MM.1S (cell line): ENCODE data around the gene UTP4.
A peak's percentile ranks its signal among the peaks of the same experiment; 100 is the strongest.

Source experiments
- DNase-seq: peaks from one replicate; pipeline ENCODE4 v3.0.0-alpha.2; 2015
- H2AFZ ChIP-seq: fragments of 300-600 bp; sonication (generic); 2 replicates; pipeline ENCODE4 v1.6.0; 2016; ENCODE audit warnings: antibody characterized with exemption, low read length
- H3F3A ChIP-seq: fragments of 300-600 bp; sonication (generic); 2 replicates; pipeline ENCODE4 v1.6.1; 2016; ENCODE audit warnings: mild to moderate bottlenecking, antibody characterized with exemption, low read length, moderate library complexity, mixed read lengths; ENCODE audit not compliant: insufficient read depth
- H3K27ac ChIP-seq: fragments of 300-600 bp; sonication (generic); 2 replicates; pipeline ENCODE4 v1.5.1; 2016; ENCODE audit warnings: mild to moderate bottlenecking, low read length
- H3K27me3 ChIP-seq: fragments of 300-600 bp; sonication (generic); replicated peaks from 2 replicates; pipeline ENCODE4 v1.6.0; 2016; ENCODE audit warnings: low read length; ENCODE audit not compliant: insufficient read depth
- H3K36me3 ChIP-seq: fragments of 300-600 bp; sonication (generic); replicated peaks from 2 replicates; pipeline ENCODE4 v1.6.1; 2016; ENCODE audit warnings: mild to moderate bottlenecking, low read length, mixed read lengths; ENCODE audit not compliant: insufficient read depth
- H3K4me1 ChIP-seq: fragments of 300-600 bp; sonication (generic); 2 replicates; pipeline ENCODE4 v1.6.1; 2016; ENCODE audit warnings: low read length, mixed read lengths
- H3K4me2 ChIP-seq: fragments of 300-600 bp; sonication (generic); 2 replicates; pipeline ENCODE4 v1.6.0; 2016; ENCODE audit warnings: low read depth, low read length
- H3K4me3 ChIP-seq: fragments of 300-600 bp; sonication (generic); 2 replicates; pipeline ENCODE4 v1.5.1; 2016; ENCODE audit warnings: low read length, mixed read lengths
- H3K79me2 ChIP-seq: fragments of 300-600 bp; sonication (generic); 2 replicates; pipeline ENCODE4 v1.6.1; 2016; ENCODE audit warnings: mixed run types, low read length, mixed read lengths
- H3K9ac ChIP-seq: fragments of 300-600 bp; sonication (generic); 2 replicates; pipeline ENCODE4 v1.6.1; 2016; ENCODE audit warnings: low read length, mixed read lengths
- H3K9me2 ChIP-seq: fragments of 300-600 bp; sonication (generic); replicated peaks from 2 replicates; pipeline ENCODE4 v1.6.1; 2016; ENCODE audit warnings: mild to moderate bottlenecking, low read length, mixed read lengths; ENCODE audit not compliant: insufficient read depth
- H3K9me3 ChIP-seq: fragments of 300-600 bp; sonication (generic); replicated peaks from 2 replicates; pipeline ENCODE4 v1.6.1; 2016; ENCODE audit warnings: mild to moderate bottlenecking, low read length, mixed read lengths; ENCODE audit not compliant: insufficient read depth
- H4K20me1 ChIP-seq: fragments of 300-600 bp; sonication (generic); 2 replicates; pipeline ENCODE4 v1.6.1; 2016; ENCODE audit warnings: mild to moderate bottlenecking, low read length, moderate library complexity, mixed read lengths; ENCODE audit not compliant: insufficient read depth
- CTCF ChIP-seq: fragments of 300-600 bp; sonication (generic); IDR thresholded peaks from 2 replicates; pipeline ENCODE4 v1.5.1; 2016; ENCODE audit warnings: antibody characterized with exemption, low read length, mixed read lengths
- EZH2 ChIP-seq: fragments of 300-600 bp; sonication (generic); optimal IDR thresholded peaks from 2 replicates; pipeline ENCODE3; 2017; ENCODE audit warnings: low read depth, mild to moderate bottlenecking, antibody characterized with exemption, low read length, mixed read lengths
- EZH2phosphoT487 ChIP-seq: fragments of 300-600 bp; sonication (generic); IDR thresholded peaks from 2 replicates; pipeline ENCODE4 v1.6.1; 2018; ENCODE audit warnings: antibody characterized with exemption, low read length

The UTP4 gene

GRCh38 chr16:69111216-69111875, 21.1 kb upstream of the UTP4 start:
- Histone ChIP-seq H3K36me3 (no peaks in the 10 kb centered on the region), H4K20me1 (no peaks in the 10 kb centered on the region), H3K27ac (no peak overlapping the region), H3K27me3 (no peaks in the 10 kb centered on the region), H3F3A (no peaks in the 10 kb centered on the region), H3K9ac (no peak overlapping the region), H3K9me2 (no peaks in the 10 kb centered on the region), H3K79me2 (no peaks in the 10 kb centered on the region), H3K4me3 (no peak overlapping the region), H3K4me2 (no peak overlapping the region), H2AFZ (no peak overlapping the region), H3K4me1 (no peaks in the 10 kb centered on the region), H3K9me3 (no peaks in the 10 kb centered on the region)
- no peak for DNase-seq
- no peak for TF ChIP-seq CTCF
- TF ChIP-seq EZH2: no peak
- no peak for TF ChIP-seq EZH2phosphoT487

GRCh38 chr16:69111876-69112230, 20.6 kb upstream of the UTP4 start:
- Histone ChIP-seq H3K4me3 (no peak overlapping the region), H2AFZ (no peak overlapping the region), H3K27me3 (no peaks in the 10 kb centered on the region), H3K9me2 (no peaks in the 10 kb centered on the region), H3F3A (no peaks in the 10 kb centered on the region), H3K4me2 (no peak overlapping the region), H3K36me3 (no peaks in the 10 kb centered on the region), H3K9ac (no peak overlapping the region), H4K20me1 (no peaks in the 10 kb centered on the region), H3K27ac (no peak overlapping the region), H3K9me3 (no peaks in the 10 kb centered on the region), H3K4me1 (no peaks in the 10 kb centered on the region), H3K79me2 (no peaks in the 10 kb centered on the region)
- TF ChIP-seq CTCF (no peak), EZH2 (no peak), EZH2phosphoT487 (no peak)
- no peak for DNase-seq

GRCh38 chr16:69112285-69113129, 19.9 kb upstream of the UTP4 start:
- H3F3A ChIP-seq: no peaks in the 10 kb centered on the region
- H3K79me2 ChIP-seq: no peaks in the 10 kb centered on the region
- no peak overlapping the region for H3K9ac ChIP-seq
- H3K4me1 ChIP-seq: no peaks in the 10 kb centered on the region
- no peaks in the 10 kb centered on the region for H3K9me3 ChIP-seq
- no peak overlapping the region for H3K4me2 ChIP-seq
- H3K4me3 ChIP-seq: no peak overlapping the region
- H3K9me2 ChIP-seq: no peaks in the 10 kb centered on the region
- TF ChIP-seq EZH2 (no peak), CTCF (peak; percentile 73)
- H2AFZ ChIP-seq: no peak overlapping the region
- no peak overlapping the region for H3K27ac ChIP-seq
- no peaks in the 10 kb centered on the region for H3K27me3 ChIP-seq
- no peaks in the 10 kb centered on the region for H4K20me1 ChIP-seq
- DNase-seq: peak; percentile 58
- no peaks in the 10 kb centered on the region for H3K36me3 ChIP-seq
